Activated T-helper 1 cell treated with Interleukin-2 at 50 U/mL for 16 hours (primary cell): Measurements from ENCODE around the gene RBPMS2.

Experiments
- DNase-seq: peaks from one replicate; pipeline ENCODE4 v3.0.0-alpha.2; 2020; ENCODE audit warnings: low read depth

Gene RBPMS2

DNA sequence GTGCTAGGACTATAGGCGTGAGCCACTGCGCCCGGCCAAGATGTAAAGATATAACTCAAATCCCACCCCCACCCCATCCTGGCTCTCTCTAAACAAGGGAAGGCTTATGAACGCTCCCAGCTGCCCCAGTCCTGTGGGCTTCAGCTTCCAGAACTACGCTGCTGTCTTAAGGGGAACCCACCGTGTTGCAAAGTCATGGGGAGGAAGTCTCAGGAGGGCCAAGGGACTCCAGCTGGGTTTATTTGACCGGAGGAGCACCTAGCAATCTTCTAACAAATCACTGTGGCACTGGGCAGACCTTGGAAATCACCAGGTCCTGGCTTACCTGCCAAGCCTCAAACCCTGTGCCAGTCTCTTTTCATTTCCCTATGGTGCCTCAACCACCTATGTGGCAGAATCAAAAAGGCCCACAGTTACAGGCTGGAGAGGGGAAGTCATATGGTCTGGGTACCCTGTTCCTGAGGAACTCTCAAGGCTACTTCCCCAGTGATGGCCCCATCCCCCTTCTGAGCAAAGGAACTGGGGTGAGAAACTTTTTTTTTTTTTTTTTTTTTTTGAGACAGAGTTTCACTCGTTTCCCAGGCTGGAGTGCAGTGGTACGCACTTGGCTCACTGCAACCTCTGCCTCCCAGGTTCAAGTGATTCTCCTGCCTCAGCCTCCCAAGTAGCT is 83.4 kb downstream of the RBPMS2 start:
- DNase-seq, result no peak

DNA sequence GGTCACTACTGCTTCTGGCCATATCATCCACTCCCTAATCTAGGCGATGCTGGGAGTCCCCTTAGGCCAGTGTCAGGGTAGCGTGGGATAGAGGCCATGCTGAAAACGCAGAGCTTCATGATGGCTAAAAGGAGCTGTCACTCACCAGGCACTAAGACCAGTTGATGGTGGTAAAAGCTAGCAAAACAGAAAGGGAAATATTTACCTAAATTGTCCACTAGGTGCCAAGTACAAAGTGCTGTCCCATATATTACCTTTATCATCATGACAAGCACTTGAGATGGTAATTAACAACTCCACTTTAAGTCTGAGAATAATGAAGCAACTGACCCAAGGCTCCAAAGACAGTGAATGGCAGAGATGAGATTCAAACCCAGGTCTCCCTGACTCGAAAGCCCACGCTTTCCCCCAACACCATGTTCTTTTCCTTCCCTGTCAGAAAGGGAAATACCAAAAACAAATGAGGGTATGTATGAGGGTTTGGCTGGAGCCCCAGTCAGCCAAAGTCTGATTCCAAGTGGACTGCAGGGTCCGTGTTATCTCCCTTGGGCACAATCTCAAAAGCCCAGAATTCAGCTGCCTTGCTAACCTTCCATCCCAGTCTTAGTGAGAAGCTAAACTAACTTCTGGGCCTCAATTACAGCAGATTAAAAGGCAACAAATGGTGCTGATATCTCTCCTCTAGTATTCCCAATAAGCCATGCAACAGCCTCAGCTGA is 84.7 kb downstream of the RBPMS2 start:
- DNase-seq, result no peak

DNA sequence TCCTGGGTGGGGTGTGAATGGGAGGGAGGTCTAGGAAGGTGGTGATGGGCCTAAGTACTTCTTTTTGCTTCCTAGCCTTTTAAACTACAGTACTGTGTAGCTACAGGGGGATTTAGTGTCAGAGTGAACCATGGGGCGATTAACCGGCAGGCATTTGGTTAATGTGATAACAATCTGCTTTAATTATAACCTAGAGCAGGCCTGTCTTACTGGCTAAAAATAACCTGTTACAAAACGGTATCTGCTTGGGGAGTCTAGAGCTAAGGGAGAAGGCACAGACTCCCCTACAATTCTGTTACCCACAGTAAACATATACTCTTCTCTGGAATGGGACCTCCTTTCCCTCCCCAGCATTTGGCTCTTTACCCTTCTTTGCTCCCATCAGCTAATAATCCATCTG is 85.4 kb downstream of the RBPMS2 start:
- DNase-seq, result no peak
